H9 (cell line): ENCODE measurements around the gene RPL18. TPM values are rescaled to one million over a fixed set of nuclear protein-coding genes. Genes with fewer than 3 reads are reported as not detected.

Source experiments
- DNase-seq: peaks from one replicate; pipeline ENCODE4 v3.0.0-alpha.2; 2017
- H2AFZ ChIP-seq: one replicate; pipeline ENCODE4 v1.6.1; 2013; ENCODE audit warnings: mild to moderate bottlenecking, low read length, control low read depth, moderate library complexity
- H2AK5ac ChIP-seq: 2 replicates; pipeline ENCODE4 v1.6.1; 2013; ENCODE audit warnings: low read length, control low read depth, mixed read lengths; ENCODE audit not compliant: insufficient read length
- H2BK120ac ChIP-seq: one replicate; pipeline ENCODE4 v1.6.1; 2013; ENCODE audit warnings: low read depth, mild to moderate bottlenecking, low read length, control low read depth, inconsistent platforms; ENCODE audit not compliant: poor library complexity, severe bottlenecking
- H2BK12ac ChIP-seq: 2 replicates; pipeline ENCODE4 v1.6.1; 2013; ENCODE audit warnings: low read length, control low read depth, mixed read lengths, low read depth; ENCODE audit not compliant: insufficient read length
- H2BK15ac ChIP-seq: 2 replicates; pipeline ENCODE4 v1.6.1; 2013; ENCODE audit warnings: low read depth, low read length, control low read depth
- H2BK20ac ChIP-seq: one replicate; pipeline ENCODE4 v1.6.1; 2013; ENCODE audit warnings: low read depth, mild to moderate bottlenecking, low read length, control low read depth, inconsistent platforms; ENCODE audit not compliant: poor library complexity, severe bottlenecking
- H2BK5ac ChIP-seq: 2 replicates; pipeline ENCODE4 v1.6.1; 2013; ENCODE audit warnings: low read length, control low read depth, mixed read lengths; ENCODE audit not compliant: insufficient read length
- H3K14ac ChIP-seq: 2 replicates; pipeline ENCODE4 v1.6.1; 2013; ENCODE audit warnings: low read length, control low read depth; ENCODE audit not compliant: insufficient read depth
- H3K18ac ChIP-seq: 2 replicates; pipeline ENCODE4 v1.6.1; 2013; ENCODE audit warnings: low read depth, mild to moderate bottlenecking, mixed read lengths, low read length, control low read depth; ENCODE audit not compliant: insufficient read length
- H3K23ac ChIP-seq: 2 replicates; pipeline ENCODE4 v1.6.1; 2013; ENCODE audit warnings: low read length, control low read depth, mixed read lengths, low read depth; ENCODE audit not compliant: insufficient read length
- H3K23me2 ChIP-seq: 2 replicates; pipeline ENCODE4 v1.6.1; 2013; ENCODE audit warnings: low read depth, mild to moderate bottlenecking, mixed read lengths, low read length, control low read depth; ENCODE audit not compliant: insufficient read length, poor library complexity, severe bottlenecking
- H3K27ac ChIP-seq: 2 replicates; pipeline ENCODE4 v1.5.1; 2013; ENCODE audit warnings: low read length, control low read depth, mixed read lengths, low read depth; ENCODE audit not compliant: insufficient read length
- H3K27me3 ChIP-seq: 2 replicates; pipeline ENCODE4 v1.6.1; 2013; ENCODE audit warnings: low read length, control low read depth, inconsistent platforms; ENCODE audit not compliant: insufficient read depth
- H3K4ac ChIP-seq: 2 replicates; pipeline ENCODE4 v1.6.1; 2013; ENCODE audit warnings: low read depth, mild to moderate bottlenecking, control low read depth, inconsistent platforms, low read length, moderate library complexity
- H3K4me1 ChIP-seq: 2 replicates; pipeline ENCODE4 v1.6.1; 2013; ENCODE audit warnings: low read length, control low read depth, inconsistent platforms; ENCODE audit not compliant: insufficient read depth
- H3K4me2 ChIP-seq: 2 replicates; pipeline ENCODE4 v1.6.1; 2013; ENCODE audit warnings: low read length, control low read depth, mixed read lengths; ENCODE audit not compliant: insufficient read length, insufficient read depth
- H3K56ac ChIP-seq: 2 replicates; pipeline ENCODE4 v1.6.1; 2013; ENCODE audit warnings: low read depth, mild to moderate bottlenecking, mixed read lengths, low read length, control low read depth; ENCODE audit not compliant: insufficient read length
- H3K79me1 ChIP-seq: 2 replicates; pipeline ENCODE4 v1.6.1; 2013; ENCODE audit warnings: low read depth, mild to moderate bottlenecking, moderate library complexity, low read length, control low read depth, inconsistent platforms; ENCODE audit not compliant: insufficient read depth, poor library complexity, severe bottlenecking
- H3K79me2 ChIP-seq: 2 replicates; pipeline ENCODE4 v1.6.1; 2013; ENCODE audit warnings: low read length, control low read depth, inconsistent platforms; ENCODE audit not compliant: insufficient read depth
- H3K9ac ChIP-seq: 2 replicates; pipeline ENCODE4 v1.6.1; 2013; ENCODE audit warnings: low read length, control low read depth, mixed read lengths; ENCODE audit not compliant: insufficient read length; ENCODE audit errors: extremely low read depth
- H3K9me3 ChIP-seq: one replicate; pipeline ENCODE4 v1.6.1; 2013; ENCODE audit warnings: low read depth, low read length, inconsistent platforms; ENCODE audit not compliant: control insufficient read depth
- H3T11ph ChIP-seq: one replicate; pipeline ENCODE4 v1.6.1; 2013; ENCODE audit warnings: mild to moderate bottlenecking, low read length, control low read depth, inconsistent platforms
- H4K20me1 ChIP-seq: one replicate; pipeline ENCODE4 v1.6.1; 2013; ENCODE audit not compliant: control insufficient read depth, insufficient read length, insufficient read depth
- H4K5ac ChIP-seq: 2 replicates; pipeline ENCODE4 v1.6.1; 2013; ENCODE audit warnings: low read depth, mild to moderate bottlenecking, mixed read lengths, low read length, control low read depth; ENCODE audit not compliant: insufficient read length
- H4K8ac ChIP-seq: replicated peaks from 2 replicates; pipeline ENCODE4 v1.6.1; 2013; ENCODE audit warnings: low read length, control low read depth, mixed read lengths, low read depth; ENCODE audit not compliant: insufficient read length
- H4K91ac ChIP-seq: 2 replicates; pipeline ENCODE4 v1.6.1; 2013; ENCODE audit warnings: low read depth, mild to moderate bottlenecking, moderate library complexity, mixed read lengths, low read length, control low read depth; ENCODE audit not compliant: insufficient read length
- H3K27ac Mint-ChIP-seq, 3 experiments: 2 replicates in 2 of 3; 3 replicates in 1 of 3; pipeline ENCODE4 v1.8.0; 2020 to 2021; ENCODE audit warnings: mixed read lengths in 3 of 3, mild to moderate bottlenecking in 1 of 3, moderate library complexity in 1 of 3
- H3K27me3 Mint-ChIP-seq: 2 replicates; pipeline ENCODE4 v1.8.0; 2021; ENCODE audit warnings: low read depth, mild to moderate bottlenecking, moderate library complexity, mixed read lengths
- H3K36me3 Mint-ChIP-seq, 3 experiments: 2 replicates in 2 of 3; 3 replicates in 1 of 3; pipeline ENCODE4 v1.8.0; 2020 to 2021; ENCODE audit warnings: low read depth in 3 of 3, mixed read lengths in 3 of 3; ENCODE audit not compliant: insufficient read depth in 1 of 3
- H3K4me1 Mint-ChIP-seq, 2 experiments: 2 replicates each; pipeline ENCODE4 v1.8.0; 2020; ENCODE audit warnings: mixed read lengths in 2 of 2
- H3K4me3 Mint-ChIP-seq, 2 experiments: 2 replicates in 1 of 2; 3 replicates in 1 of 2; pipeline ENCODE4 v1.8.0; 2020 to 2021; ENCODE audit warnings: mild to moderate bottlenecking in 2 of 2, mixed read lengths in 2 of 2, moderate library complexity in 1 of 2
- H3K9me3 Mint-ChIP-seq, 2 experiments: 2 replicates in 1 of 2; 3 replicates in 1 of 2; pipeline ENCODE4 v1.8.0; 2020; ENCODE audit warnings: mild to moderate bottlenecking in 2 of 2, mixed read lengths in 2 of 2, moderate library complexity in 1 of 2
- WGBS: extraction: QIAGEN DNeasy Blood & Tissue Kit; methylation state at CpG from one replicate; pipeline ENCODE4 v1.1.7; 2013; ENCODE audit warnings: missing lambda C conversion rate, low lambda C conversion rate, mixed read lengths; ENCODE audit not compliant: insufficient read length; ENCODE audit errors: extremely low coverage; 5-methylcytosine and 5-hydroxymethylcytosine counted together
- total RNA-seq: library from RNA; stranded (reverse); gene quantifications from 2 replicates; pipeline ENCODE4 v1.2.1, GENCODE V29; 2021
- TF ChIP-seq, protein P1 (sequence below): fragments of 200-600 bp; sonication (generic); conservative IDR thresholded peaks from 3 replicates; pipeline ENCODE4 v1.8.0; 2021; ENCODE audit warnings: antibody characterized with exemption, mild to moderate bottlenecking

The RPL18 gene
- total RNA-seq, 1 experiment from 2014 or later = 1,855 TPM

GRCh38 chr19:48625891-48626327, 6.9 kb upstream of the RPL18 start:
- no peak for DNase-seq
- WGBS = no CpG with 5 or more reads among the region's 30 CpGs

More at GRCh38 chr19:48625891-48626327, 6.9 kb upstream of the RPL18 start:
- H3K4ac ChIP-seq = no peak overlapping the region
- H2BK12ac ChIP-seq = no peak overlapping the region
- Mint-ChIP-seq H3K4me1 (peaks cover 27 to 33% of the 10 kb centered on the region in 2 experiments), H3K36me3 (peaks cover 6 to 24% (median 21%) of the 10 kb centered on the region in 3 experiments; a peak in 6 of 7 replicates), H3K9me3 (no peaks in the 10 kb centered on the region; a peak in 1 of 5 replicates), H3K4me3 (peak overlapping the region in 1 of 2 experiments; percentile 86; a peak in 1 of 5 replicates), H3K27me3 (no peaks in the 10 kb centered on the region), H3K27ac (no peak overlapping the region)
- no peak overlapping the region for H2BK15ac ChIP-seq
- no peaks in the 10 kb centered on the region for H4K20me1 ChIP-seq
- H3K4me1 ChIP-seq = peaks cover 3% of the 10 kb centered on the region; the same call in 1 of the 2 replicates
- H2BK20ac ChIP-seq = no peak overlapping the region
- H4K91ac ChIP-seq = no peak overlapping the region
- H3K23me2 ChIP-seq = peaks cover 16% of the 10 kb centered on the region
- no peak overlapping the region for H2BK120ac ChIP-seq
- H2BK5ac ChIP-seq = no peak overlapping the region
- no peaks in the 10 kb centered on the region for H3K27me3 ChIP-seq
- H3T11ph ChIP-seq = no peak overlapping the region
- no peak overlapping the region for H3K14ac ChIP-seq
- H3K56ac ChIP-seq = no peak overlapping the region
- H3K27ac ChIP-seq = no peak overlapping the region
- no peak overlapping the region for H3K9ac ChIP-seq
- TF ChIP-seq, protein P1, sequence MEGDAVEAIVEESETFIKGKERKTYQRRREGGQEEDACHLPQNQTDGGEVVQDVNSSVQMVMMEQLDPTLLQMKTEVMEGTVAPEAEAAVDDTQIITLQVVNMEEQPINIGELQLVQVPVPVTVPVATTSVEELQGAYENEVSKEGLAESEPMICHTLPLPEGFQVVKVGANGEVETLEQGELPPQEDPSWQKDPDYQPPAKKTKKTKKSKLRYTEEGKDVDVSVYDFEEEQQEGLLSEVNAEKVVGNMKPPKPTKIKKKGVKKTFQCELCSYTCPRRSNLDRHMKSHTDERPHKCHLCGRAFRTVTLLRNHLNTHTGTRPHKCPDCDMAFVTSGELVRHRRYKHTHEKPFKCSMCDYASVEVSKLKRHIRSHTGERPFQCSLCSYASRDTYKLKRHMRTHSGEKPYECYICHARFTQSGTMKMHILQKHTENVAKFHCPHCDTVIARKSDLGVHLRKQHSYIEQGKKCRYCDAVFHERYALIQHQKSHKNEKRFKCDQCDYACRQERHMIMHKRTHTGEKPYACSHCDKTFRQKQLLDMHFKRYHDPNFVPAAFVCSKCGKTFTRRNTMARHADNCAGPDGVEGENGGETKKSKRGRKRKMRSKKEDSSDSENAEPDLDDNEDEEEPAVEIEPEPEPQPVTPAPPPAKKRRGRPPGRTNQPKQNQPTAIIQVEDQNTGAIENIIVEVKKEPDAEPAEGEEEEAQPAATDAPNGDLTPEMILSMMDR = no peak
- no peaks in the 10 kb centered on the region for H3K9me3 ChIP-seq
- no peak overlapping the region for H4K5ac ChIP-seq
- no peak overlapping the region for H3K4me2 ChIP-seq
- peaks cover 4% of the 10 kb centered on the region; the same call in 1 of the 2 replicates for H3K79me2 ChIP-seq
- no peak overlapping the region for H4K8ac ChIP-seq
- no peaks in the 10 kb centered on the region for H3K79me1 ChIP-seq
- H2AFZ ChIP-seq = no peak overlapping the region
- H2AK5ac ChIP-seq = no peak overlapping the region
- H3K18ac ChIP-seq = no peak overlapping the region
- no peak overlapping the region for H3K23ac ChIP-seq
